ENCODE measurements around the gene SKOR1.

Gene SKOR1

DNA sequence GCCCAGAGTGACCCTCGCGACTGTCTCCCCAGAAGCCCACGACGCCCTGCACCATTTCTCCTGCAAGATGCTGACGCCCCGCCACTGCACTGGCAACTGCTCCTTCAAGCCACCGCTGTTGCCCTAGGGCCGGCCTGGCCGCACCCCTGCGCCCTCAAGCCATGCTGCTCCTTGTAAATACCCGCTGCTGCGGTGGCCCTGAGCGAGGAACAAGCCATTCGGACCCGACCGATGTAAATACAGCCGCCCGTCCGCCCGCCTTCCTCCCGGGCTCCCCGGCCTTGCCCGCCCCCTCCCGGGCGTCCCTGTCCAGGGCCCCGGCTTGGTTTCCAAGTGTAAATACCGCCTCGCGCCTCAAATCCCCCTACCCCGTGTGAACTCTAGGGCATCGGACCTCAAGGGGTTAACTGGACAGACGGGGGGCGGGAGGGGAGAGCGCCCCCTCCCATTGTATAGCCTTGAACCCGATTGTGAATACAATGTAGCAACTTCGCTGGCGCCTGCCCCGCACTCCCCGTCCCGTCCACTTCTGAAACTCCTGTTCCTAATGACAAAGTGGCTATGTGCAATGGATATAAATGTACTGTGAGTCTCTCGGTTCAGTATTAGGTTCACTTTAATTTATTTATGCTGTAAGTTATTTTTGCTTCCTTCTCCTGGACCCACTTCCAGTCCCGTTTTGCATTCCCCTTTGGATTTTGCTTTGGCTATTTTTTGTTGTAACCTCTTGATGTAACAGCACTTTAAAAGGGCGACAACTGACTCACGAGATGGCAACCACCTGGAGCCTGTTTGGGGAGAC, 8.6 kb downstream of the SKOR1 start:
- FAIRE-seq = no peak

DNA sequence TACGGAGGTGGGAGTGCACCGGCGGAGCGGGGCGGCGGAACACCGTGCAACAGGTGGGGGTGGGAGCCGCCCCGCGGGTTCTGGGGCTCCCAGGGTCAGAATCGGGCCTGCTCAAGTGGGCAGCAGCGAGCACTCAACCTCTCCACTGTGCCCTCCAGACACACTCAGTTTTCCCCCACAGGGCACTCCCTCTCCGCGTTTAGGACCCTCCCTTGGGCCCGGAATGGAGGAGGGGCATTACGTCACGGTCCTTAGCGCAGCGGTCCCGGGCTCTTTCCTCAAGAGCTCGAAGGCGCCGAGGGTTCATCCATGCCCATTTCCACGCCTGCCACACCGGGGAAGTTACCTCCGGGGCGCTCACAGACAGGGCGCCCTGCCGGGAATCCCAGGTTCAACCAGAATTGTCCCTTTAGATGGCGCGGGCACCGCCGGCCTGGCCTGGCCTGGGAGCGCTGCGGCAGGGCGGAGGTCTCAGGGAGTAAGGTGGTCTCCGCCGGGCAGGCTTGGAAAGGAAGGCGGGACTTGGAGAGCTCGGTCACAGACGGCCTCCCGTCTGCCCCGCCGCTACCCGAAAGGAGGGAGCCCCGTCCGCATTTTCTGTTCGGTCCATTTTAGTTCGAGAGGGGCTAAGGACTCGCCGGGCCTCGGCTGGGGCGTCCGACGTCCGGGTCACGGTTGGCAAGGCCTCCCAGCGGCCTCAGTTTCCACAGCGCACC, 9.4 kb downstream of the SKOR1 start:
- FAIRE-seq = no peak

DNA sequence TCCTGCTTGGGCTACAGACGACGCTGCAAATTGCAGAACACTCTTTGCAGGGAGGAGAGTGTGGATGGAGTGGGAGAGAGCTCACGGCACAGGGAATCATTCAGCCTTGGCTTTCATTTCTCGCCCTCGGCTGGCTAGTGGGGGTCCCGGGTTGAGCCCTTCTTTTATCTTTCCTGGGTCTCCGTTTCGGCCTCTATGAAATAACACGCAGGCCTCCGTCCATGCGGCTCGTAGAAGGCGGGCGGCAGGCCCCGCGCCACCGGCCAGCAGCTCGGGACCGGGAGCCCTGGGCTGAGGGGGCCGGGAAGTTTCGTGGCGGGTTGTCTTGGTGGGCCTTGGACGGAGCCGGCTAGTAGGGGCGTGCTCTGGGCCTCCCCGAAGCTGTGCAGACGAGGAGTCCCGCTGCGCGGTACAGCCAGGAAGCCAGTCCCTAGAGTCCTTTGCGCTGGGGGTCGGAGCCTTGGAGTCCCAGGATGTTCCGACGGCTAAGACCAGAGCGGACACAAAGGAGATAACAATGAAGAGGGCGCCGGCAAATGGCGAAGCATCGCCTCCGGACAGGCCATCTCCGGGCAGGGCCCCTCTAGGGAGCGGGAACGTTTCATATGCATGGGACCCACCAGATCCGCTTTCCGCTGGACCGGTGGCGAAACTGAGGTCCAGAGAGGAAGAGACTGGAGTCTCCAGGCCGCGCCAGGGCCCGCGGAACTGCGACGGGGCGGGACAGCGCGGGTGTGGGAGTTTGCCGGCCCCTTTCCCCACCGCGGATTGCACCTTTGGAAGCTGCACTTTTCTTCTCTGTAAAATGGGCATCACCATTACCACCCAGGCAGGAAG, 10.2 kb downstream of the SKOR1 start:
- no peak for FAIRE-seq

DNA sequence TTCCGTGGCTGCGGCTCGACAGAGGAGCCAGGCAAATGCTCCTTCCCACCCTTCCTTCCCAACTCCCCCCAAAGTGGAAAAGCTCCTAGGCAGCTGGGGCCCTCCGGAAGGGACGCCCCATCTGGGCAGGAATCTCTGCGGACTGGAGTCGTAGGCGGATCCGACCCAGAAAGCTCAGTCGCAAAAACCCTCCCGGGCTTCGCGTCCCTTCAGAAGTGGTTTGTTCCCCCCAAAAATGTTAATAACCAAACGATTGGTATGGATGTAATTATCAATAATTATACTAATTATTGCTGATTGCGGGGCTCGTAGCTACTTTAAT, 10.8 kb downstream of the SKOR1 start:
- FAIRE-seq = no peak

DNA sequence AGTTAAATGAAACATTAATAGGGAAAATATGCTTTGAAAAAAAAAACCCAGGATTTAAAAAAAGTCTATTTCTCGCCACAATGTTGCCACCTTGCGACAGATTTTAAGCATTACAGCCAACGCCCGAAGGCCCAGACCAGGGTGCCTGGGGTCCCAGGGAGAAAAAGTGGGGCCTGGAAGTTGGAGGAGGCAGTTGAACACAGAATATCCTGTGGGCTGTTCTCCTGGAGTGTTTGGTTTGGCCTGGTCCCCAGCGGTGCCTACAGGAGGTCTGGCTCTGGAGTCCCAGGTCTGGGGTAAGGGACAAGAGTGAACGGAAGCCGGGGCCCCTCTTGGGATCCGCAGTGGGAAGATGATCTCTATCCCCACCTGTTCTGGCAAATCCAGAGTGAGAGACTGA, 11.2 kb downstream of the SKOR1 start:
- FAIRE-seq = no peak

DNA sequence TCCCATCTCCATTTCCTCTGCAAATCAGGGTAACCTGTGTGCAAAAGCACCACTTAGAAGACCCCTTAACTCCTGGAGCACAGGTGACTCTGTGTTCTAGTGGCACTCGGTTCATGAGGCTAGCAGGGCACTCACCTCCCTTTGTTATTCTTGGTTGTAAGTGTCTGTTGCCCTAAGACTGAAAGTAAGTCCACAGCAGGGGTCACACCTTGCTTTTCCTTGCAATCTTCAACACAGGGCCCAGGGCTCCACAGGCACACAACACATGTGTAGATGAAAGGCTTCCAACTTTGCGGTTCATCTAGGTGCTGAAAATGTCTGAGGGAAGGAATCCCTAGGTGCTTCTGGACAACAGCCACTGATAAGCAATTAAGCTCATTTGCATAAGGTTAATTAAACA, 11.6 kb downstream of the SKOR1 start:
- no peak for FAIRE-seq

DNA sequence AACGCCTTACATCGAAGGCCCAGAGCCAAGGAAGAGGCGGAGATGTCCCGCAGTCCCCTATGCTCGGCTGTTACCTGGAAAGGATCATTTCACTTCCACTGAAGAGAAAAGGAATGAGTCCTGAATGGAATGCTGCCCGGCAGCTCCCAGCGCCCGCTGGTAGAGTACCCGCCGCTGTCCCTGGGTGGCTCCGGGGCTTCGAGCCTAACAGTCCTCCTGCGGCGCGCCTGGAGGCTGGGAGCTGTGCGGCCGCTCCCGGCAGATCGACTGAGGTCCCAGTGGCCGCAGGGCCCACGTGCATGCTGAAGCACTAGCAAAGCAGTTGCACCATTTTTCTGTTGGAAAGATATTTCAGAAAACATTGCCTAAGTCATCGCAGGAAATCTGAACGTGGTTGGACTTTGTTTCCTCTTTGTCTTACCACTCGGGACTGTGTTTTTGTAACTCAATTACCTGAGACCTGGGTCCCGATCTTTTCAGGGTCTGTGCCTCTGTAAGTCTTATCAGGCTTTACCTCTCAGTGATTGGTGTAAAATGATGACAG, 13.6 kb downstream of the SKOR1 start:
- FAIRE-seq = no peak

DNA sequence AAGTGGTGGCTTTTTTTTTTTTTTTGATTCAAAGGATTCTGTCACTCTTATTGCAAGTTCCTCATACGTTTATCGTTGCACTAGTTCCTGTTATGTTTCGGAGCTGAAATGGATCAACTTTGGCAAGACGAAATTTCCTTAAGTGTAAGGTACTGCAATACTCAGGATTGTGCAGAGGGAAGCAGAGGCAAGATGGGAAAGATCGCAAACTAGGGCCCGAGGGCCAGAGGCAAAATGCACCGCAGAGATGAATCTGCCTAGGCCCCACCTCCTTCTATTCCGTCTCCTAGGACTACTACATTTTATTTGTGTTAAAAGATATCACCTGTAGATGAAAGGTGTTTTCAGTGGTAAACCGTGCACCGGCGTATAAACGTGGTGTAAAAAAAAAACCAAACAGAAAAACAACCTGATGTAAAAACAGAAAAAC, 14.2 kb downstream of the SKOR1 start:
- FAIRE-seq = no peak

DNA sequence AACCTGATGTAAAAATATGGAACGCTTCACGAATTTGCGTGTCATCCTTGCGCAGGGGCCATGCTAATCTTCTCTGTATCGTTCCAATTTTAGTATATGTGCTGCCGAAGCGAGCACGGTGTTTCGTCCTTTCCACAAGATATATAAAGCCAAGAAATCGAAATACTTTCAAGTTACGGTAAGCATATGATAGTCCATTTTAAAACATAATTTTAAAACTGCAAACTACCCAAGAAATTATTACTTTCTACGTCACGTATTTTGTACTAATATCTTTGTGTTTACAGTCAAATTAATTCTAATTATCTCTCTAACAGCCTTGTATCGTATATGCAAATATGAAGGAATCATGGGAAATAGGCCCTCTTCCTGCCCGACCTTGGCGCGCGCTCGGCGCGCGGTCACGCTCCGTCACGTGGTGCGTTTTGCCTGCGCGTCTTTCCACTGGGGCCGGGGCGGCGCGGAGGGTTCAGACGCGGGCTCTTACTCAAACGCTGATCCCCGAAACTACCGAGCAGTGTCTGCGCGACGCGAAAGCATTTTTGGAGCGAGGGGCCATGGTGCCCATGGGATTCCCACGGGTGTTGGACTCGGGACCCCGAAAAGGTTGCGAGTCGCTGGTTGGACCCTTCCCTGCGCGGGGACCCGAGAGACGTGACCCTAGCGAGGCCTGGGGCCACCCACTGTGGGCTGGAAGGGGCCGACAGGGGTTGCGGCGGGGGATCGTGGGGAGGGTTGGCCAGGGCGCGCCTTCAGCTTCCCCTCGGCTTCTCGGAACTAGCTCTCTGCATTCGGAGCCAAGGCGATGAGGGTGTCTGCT, 14.8 kb downstream of the SKOR1 start, which contains the start of gene RNU6-1:
RNU6-1 (minus strand) TSS at position 117 of the 820 bp plus-strand sequence.
- FAIRE-seq = peak; percentile 43

DNA sequence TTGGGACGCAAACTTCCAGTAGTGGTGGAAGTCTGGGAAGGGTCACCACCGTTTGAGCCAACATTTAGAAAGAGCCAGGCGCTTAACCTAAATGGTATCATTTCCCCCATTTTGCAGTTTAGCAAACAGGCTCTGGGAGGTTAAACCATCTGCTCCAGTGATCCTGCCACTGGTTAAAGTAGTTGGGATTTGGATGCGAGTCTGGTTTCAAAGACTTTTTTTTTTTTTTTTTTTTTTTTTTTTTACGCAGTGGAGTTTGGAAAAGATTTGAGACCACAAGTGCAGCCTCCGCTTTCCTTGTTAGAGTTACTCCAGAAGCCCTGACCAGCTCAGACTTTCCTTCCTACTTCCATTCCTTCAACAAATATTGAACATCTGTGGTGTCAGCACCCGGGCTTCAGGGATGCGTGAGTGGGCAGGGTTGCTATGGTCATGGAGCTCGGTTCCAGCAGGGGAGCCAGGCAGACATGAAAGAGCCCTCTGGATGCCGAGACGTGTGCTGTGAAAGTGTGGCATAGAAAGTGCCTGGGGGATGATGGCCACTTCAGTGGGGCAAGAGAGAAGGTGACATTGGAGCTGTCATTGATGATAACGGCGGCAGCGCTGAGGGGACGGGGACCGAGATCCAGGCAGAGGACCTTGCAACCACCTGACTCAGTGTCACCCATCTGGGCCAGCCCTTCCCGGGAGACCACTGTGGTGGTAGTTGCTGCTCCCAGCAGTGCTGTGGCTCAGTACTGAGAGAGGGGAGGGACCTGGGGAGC, 15.6 kb downstream of the SKOR1 start:
- FAIRE-seq = no peak

DNA sequence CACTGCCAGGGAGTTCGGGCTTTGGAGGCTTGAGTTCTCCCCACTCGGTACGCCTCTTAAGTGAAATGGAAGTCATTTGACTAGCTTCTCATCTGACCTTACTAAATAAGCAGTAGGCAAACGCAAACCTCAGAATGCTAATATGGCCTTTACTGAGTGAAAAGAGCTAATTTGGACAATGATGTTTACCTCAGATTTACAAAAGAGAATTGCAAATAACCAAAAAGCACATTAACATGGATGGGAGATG, 16.1 kb downstream of the SKOR1 start:
- FAIRE-seq = no peak

DNA sequence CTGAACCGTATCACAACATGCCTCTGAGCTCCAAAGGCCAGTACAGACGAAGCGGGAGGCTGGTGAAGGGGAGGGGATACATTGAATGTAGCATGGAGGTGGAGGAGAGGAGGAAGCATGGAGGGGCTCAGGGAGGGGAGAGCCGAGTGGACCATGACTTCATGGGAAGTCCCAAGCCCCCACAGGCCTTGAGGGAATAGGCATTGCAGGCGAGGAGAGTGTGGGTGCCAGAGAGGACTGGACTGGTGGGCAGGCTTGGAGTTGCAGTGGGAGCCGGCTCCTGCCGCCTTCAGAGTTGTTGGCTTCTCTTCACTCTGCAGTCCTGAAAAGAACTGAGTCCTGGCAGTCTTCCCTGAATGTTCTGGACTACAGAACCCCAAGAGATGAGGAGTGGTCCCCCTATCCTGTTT, 17.8 kb downstream of the SKOR1 start:
- FAIRE-seq = no peak

DNA sequence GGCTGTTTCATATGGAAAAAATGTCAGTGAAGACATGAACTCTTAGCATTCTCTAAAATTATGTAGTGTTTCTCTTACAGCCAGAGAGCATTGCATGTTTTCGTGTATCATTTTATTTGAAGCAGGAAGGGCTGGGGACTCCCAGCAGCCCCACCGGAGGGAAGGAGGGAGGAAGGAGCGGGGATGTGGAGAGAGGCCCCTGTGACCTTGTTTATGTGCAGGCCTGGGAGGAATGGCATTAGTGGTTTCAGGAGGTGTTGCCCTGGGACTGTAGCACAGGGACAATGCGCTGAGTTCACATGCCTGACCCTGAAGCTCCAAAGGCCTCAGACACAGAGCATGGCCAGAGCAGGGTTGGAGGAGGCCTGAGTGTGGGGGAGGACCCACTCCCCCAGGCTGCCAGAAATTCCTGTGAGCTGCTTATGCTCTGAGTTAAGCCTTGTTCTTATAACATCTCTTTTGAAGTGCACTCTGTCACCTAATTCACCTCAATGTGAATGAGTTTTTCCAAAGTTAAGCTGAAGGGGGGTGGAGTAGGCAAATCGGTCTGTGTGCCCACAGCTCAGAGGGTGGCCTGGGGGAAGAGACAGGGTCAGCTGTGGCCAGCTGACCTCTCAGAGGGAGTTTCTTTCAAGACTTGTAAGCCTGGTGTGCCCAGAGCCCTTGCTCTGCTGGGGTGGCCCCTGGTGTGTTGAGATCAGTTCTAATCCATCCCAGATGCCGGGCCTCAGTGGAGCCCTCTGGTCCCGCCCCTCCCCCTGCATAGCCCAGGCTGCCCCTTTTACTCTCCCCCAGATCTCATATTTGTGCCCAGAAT, 18.5 kb downstream of the SKOR1 start:
- FAIRE-seq = no peak

DNA sequence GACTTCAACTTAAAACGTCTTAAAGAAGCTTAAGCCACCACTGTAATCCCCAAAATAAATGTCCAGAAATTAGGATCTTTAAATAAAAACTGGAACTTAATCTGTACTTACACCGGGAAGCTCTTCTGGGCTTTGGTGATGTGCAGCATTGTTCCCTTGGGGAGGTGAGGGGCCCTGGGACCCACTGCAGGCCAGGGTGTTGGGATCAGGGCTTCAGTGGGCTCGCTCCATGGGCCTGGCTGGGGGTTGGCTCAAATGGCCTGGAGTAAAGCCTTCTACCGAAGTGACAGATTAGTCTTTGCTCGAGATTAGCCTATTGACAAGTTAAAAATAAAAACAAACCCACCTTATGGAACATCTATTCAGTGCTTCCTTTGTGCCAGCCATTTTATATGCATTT, 20.7 kb downstream of the SKOR1 start:
- FAIRE-seq = no peak

DNA sequence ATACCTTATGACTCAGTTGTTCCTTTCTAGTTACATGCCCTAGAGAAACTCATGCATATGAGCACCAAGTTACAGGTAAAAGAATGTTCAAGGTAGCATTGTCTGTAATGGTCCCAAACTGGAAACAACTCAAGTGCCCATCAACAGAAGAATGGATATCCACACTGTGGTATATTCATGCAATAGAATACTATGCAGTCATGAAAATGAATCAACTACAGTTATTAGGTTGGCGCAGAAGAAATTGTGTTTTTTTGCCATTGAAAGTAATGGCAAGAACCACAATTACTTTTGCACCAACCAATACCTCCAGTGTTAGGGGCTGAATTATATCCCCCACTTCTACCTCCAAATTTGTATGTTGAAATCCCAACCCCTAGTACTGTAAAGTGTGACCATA, 24.2 kb downstream of the SKOR1 start:
- no peak for FAIRE-seq

DNA sequence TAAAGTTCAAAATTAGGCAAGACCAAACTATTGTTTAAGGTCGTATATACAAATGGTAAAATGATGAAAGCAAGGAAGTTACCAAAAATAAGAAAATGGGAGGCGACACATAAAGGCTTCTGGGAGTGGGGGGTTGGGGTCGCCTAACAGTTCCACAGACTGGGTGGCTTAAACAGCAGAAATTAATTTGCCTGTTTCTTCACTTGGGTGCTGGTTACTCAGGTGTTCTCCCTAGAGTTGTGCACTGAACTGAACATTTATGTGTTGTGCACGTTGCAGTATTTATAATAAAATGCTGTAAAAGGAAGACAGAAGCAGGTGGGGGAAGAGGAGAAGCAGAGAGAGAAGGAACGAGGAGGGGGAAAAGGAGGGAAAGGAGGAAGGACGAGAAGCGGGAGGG, 25.0 kb downstream of the SKOR1 start:
- no peak for FAIRE-seq

DNA sequence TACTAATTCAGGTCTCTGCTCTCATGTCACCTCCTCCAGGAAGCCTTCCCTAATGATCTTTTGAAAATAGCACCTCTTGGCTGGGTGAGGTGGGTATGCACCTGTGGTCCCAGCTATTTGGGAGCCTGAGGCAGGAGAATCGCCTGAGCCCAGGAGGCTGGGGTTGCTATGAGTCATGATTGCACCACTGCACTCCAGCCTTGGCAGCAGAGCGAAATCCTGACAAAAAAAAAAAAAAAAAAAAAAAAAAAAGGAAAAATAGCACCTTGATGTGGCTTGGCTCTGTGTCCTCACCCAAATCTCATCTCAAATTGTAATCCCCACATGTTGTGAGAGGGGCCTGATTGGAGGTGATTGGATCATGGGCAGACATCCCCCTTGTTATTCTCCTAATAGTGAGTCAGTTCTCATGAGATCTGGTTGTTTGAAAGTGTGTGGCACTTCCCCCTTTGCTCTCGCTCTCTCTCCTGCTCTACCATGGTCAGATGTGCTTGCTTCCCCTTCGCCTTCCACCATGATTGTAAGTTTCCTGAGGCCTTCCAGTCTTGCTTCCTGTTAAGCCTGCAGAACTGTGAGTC, 25.8 kb downstream of the SKOR1 start:
- no peak for FAIRE-seq

DNA sequence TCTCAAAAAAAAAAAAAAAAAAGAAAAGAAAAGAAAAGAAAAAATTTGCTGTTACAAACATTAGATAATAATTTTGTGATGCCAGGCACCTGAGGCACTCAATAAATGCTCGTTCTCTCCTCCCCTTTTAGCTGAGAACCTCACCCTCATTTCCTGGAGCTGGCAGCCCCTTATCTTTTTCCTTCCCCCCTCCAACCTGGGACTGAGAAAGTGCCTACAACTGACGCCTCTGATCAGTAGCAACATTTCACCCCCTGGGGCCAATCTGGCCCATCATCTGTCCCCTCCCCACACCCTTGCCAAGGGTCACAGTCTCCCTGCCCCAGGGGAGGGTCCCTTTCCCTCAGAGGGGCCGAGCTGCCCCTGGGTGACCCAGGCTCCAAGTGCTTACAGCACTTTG, 27.1 kb downstream of the SKOR1 start:
- no peak for FAIRE-seq

DNA sequence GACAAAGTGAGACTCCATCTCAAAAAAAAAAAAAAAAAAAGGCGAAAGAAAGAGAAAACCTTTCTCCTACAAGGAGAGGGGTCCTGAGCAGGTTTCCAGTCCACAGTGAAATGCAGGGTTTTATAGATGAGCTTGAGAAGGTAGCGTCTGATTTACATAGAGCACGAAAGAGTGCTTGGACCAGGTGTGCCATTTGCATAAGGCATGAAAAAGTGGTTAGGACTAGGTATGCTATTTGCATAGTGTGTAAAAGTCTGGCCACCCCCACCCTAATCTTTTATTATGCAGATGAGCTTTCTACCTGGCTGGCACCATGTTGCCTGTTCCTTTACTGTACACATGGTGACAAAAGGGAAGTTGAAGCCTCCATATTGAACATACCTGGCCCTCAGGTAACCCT, 28.1 kb downstream of the SKOR1 start:
- FAIRE-seq = no peak

DNA sequence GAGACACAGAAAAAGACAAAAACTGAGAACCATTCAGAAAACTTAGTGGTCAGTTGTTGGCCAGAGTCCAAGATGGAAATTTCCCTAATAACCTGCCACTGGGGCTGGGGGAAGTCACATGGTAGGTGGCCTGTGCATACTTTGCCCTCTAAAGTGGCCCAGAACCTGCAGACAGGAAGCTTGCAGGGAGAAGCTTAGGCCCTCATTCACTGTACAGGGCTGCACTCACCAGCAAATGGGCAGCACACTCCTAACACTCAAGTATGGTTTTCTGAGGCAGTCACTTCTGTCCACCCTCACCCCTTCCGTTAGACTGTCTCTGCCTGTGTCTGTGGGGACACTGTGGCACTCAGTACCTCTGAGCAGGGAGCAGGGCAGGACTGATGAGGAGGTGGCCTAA, 29.0 kb downstream of the SKOR1 start:
- FAIRE-seq = no peak

DNA sequence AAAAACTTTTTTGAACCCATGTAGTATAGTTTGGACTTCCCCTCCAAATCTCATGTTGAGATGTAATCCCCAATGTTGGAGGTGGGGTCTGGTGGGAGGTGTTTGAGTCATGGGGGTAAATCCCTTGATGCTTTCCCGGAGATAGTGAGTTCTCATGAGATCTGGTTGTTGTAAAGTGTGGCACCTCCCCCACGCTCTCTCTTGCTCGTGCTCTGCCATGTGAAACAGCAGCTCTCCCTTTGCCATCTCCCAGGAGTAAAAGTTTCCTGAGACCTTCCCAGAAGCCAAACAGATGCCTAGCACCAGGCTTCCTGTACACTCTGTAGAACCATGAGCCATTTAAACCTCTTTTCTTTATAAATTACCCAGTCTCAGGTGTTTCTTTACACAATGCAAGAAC, 30.5 kb downstream of the SKOR1 start:
- no peak for FAIRE-seq
